ENCODE measurements around the gene OPTC. TPM values are rescaled to one million over a fixed set of nuclear protein-coding genes. Genes with fewer than 3 reads are reported as not detected.

OPTC gene
- total RNA-seq, 1 experiment from 2014 or later: not detected

- Histone ChIP-seq H3K27ac (ENCODE audit: low read depth, low read length) (no peak overlapping the region), H3K27me3 (ENCODE audit: insufficient read depth, low read length) (no peaks in the 10 kb centered on the region), H2AFZ (ENCODE audit: low read depth, low read length, poor library complexity, severe bottlenecking) (no peak overlapping the region), H3K4me1 (ENCODE audit: control insufficient read depth in 1 of 2, insufficient read depth in 2 of 2, low read length in 2 of 2) (no peaks in the 10 kb centered on the region; a peak in 1 of 4 replicates), H3K36me3 (ENCODE audit: control insufficient read depth in 1 of 2, insufficient read depth in 2 of 2, low read length in 2 of 2) (no peaks in the 10 kb centered on the region), H3K9me3 (ENCODE audit: control insufficient read depth in 1 of 2, insufficient read depth in 1 of 2, low read depth in 1 of 2, low read length in 2 of 2) (no peaks in the 10 kb centered on the region), H3K9ac (ENCODE audit: low read length) (no peak overlapping the region), H3K4me2 (ENCODE audit: low read length) (no peak overlapping the region), H3K79me2 (ENCODE audit: insufficient read depth, low read length) (no peaks in the 10 kb centered on the region), H3K9me2 (ENCODE audit: insufficient read depth) (no peaks in the 10 kb centered on the region), H4K20me1 (ENCODE audit: insufficient read depth) (no peaks in the 10 kb centered on the region), H3K4me3 (replicated peaks in 1 of 2; ENCODE audit: low read depth in 1 of 2, low read length in 2 of 2) (no peak overlapping the region)
- intact Hi-C loops (cut with micrococcal nuclease): no loop called here
- TF ChIP-seq RAD21 (IDR thresholded peaks at IDR 0.05; ENCODE audit: low read depth) (no peak), EZH2 (IDR thresholded peaks at IDR 0.05) (no peak), ZFX (IDR thresholded peaks at IDR 0.05) (no peak), TCF7L2 (IDR thresholded peaks at IDR 0.05; ENCODE audit: borderline replicate concordance, extremely low read depth, insufficient read depth, insufficient read length) (no peak), POLR2AphosphoS5 (IDR thresholded peaks at IDR 0.05; ENCODE audit: low read depth, low read length) (no peak), ZNF274 (IDR thresholded peaks at IDR 0.05; ENCODE audit: low read depth, low read length) (no peak), SRF (IDR thresholded peaks at IDR 0.05; ENCODE audit: low read depth) (no peak), CTCF (IDR thresholded peaks at IDR 0.05 in 2 of 3, conservative IDR thresholded peaks at IDR 0.05 in 1 of 3; ENCODE audit: borderline replicate concordance in 1 of 3, insufficient read depth in 1 of 3, low read depth in 2 of 3, low read length in 2 of 3) (no peak), YY1 (IDR thresholded peaks at IDR 0.05; ENCODE audit: extremely low read depth, insufficient replicate concordance, low read depth, low read length) (no peak), CBX3 (IDR thresholded peaks at IDR 0.05; ENCODE audit: low read depth) (no peak), JUND (IDR thresholded peaks at IDR 0.05) (no peak), FOSL1 (IDR thresholded peaks at IDR 0.05; ENCODE audit: low read depth) (no peak), ELF1 (IDR thresholded peaks at IDR 0.05; ENCODE audit: borderline replicate concordance, low read depth) (no peak)
- TF ChIP-seq, protein P1, sequence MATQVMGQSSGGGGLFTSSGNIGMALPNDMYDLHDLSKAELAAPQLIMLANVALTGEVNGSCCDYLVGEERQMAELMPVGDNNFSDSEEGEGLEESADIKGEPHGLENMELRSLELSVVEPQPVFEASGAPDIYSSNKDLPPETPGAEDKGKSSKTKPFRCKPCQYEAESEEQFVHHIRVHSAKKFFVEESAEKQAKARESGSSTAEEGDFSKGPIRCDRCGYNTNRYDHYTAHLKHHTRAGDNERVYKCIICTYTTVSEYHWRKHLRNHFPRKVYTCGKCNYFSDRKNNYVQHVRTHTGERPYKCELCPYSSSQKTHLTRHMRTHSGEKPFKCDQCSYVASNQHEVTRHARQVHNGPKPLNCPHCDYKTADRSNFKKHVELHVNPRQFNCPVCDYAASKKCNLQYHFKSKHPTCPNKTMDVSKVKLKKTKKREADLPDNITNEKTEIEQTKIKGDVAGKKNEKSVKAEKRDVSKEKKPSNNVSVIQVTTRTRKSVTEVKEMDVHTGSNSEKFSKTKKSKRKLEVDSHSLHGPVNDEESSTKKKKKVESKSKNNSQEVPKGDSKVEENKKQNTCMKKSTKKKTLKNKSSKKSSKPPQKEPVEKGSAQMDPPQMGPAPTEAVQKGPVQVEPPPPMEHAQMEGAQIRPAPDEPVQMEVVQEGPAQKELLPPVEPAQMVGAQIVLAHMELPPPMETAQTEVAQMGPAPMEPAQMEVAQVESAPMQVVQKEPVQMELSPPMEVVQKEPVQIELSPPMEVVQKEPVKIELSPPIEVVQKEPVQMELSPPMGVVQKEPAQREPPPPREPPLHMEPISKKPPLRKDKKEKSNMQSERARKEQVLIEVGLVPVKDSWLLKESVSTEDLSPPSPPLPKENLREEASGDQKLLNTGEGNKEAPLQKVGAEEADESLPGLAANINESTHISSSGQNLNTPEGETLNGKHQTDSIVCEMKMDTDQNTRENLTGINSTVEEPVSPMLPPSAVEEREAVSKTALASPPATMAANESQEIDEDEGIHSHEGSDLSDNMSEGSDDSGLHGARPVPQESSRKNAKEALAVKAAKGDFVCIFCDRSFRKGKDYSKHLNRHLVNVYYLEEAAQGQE (IDR thresholded peaks at IDR 0.05; ENCODE audit: low read depth): no peak
- ChIA-PET RAD21 (ENCODE audit: low non-redundant PET in 1 of 2, low total read pairs in 2 of 2, uncharacterized antibody in 2 of 2, unreplicated experiment in 2 of 2) (no interaction called here), CTCF (interaction anchor here (0.8 to 1.8 kb wide), 2 partner anchors 21 to 38 kb away, joined by 3 to 5 read pairs; no protein-coding TSS in a partner anchor), POLR2A (no interaction called here)
- BruUV-seq (replicated peaks): no TSS peak
- ATAC-seq (no peak), DNase-seq (ENCODE audit: low read depth, low spot score) (no peak)
Observed at GRCh38 chr1:203525685-203526084, 31.7 kb downstream of the OPTC start.
